ENCODE measurements around the gene TCF23.

The TCF23 gene

GRCh38 chr2:27170581-27171337 is 22.0 kb downstream of the TCF23 start:
- H3K27me3 ChIP-seq (ENCODE audit: control insufficient read depth in 3 of 3, insufficient read depth in 3 of 3, low read depth in 1 of 3, low read length in 3 of 3) = peaks cover 0 to 76% (median 4%) of the 10 kb centered on the region in 3 experiments
- no peak overlapping the region for H3K23ac ChIP-seq (ENCODE audit: low read depth, low read length, poor library complexity)

GRCh38 chr2:27171351-27171848 is 22.6 kb downstream of the TCF23 start:
- Histone ChIP-seq H2BK12ac (ENCODE audit: low read length) (no peak overlapping the region), H2AK5ac (ENCODE audit: low read depth, low read length) (no peak overlapping the region), H3K4ac (ENCODE audit: low read length) (no peak overlapping the region), H3K4me2 (ENCODE audit: insufficient read depth, low read length, poor library complexity, severe bottlenecking) (no peak overlapping the region), H3K36me3 (replicated peaks in 1 of 2; ENCODE audit: control insufficient read depth in 2 of 2, insufficient read depth in 2 of 2, low read length in 2 of 2) (no peaks in the 10 kb centered on the region), H3K14ac (ENCODE audit: low read length) (no peak overlapping the region), H4K8ac (ENCODE audit: low read depth, low read length) (no peak overlapping the region), H2BK15ac (ENCODE audit: low read length) (no peak overlapping the region), H3K9ac (ENCODE audit: low read depth, low read length, poor library complexity) (no peak overlapping the region), H3K27me3 (ENCODE audit: control insufficient read depth in 3 of 3, insufficient read depth in 3 of 3, low read depth in 1 of 3, low read length in 3 of 3) (peaks cover 0 to 70% (median 4%) of the 10 kb centered on the region in 3 experiments), H3K4me1 (ENCODE audit: control insufficient read depth in 2 of 2, insufficient read depth in 1 of 2, low read depth in 1 of 2, low read length in 2 of 2) (no peaks in the 10 kb centered on the region), H2BK120ac (ENCODE audit: low read depth, low read length) (no peak overlapping the region), H3K79me1 (ENCODE audit: low read depth, low read length) (no peaks in the 10 kb centered on the region), H2BK5ac (ENCODE audit: low read length) (no peak overlapping the region), H3K23ac (ENCODE audit: low read depth, low read length, poor library complexity) (no peak overlapping the region), H4K91ac (ENCODE audit: low read depth, low read length, poor library complexity) (no peak overlapping the region), H2AFZ (ENCODE audit: low read length) (no peak overlapping the region), H3K27ac (replicated peaks; ENCODE audit: low read length) (no peak overlapping the region), H3K9me3 (replicated peaks in 1 of 2; ENCODE audit: control insufficient read depth in 2 of 2, insufficient read depth in 1 of 2, low read depth in 1 of 2, low read length in 2 of 2) (no peaks in the 10 kb centered on the region), H3K18ac (ENCODE audit: low read length) (no peak overlapping the region), H3K4me3 (ENCODE audit: low read length in 2 of 2) (no peak overlapping the region)
- no peak for DNase-seq (ENCODE audit: low spot score)
- WGBS, 2 donors (ENCODE audit: extremely low coverage in 2 of 2, insufficient read length in 2 of 2, insufficient replicate concordance in 1 of 2) = no CpG with 5 or more reads among the region's 8 CpGs

More at GRCh38 chr2:27170581-27171337, 22.0 kb downstream of the TCF23 start:
- H4K8ac ChIP-seq (ENCODE audit: low read depth, low read length) = no peak overlapping the region
- H3K4me1 ChIP-seq (ENCODE audit: control insufficient read depth in 2 of 2, insufficient read depth in 1 of 2, low read depth in 1 of 2, low read length in 2 of 2) = no peaks in the 10 kb centered on the region
- no peak overlapping the region for H3K18ac ChIP-seq (ENCODE audit: low read length)
- no peaks in the 10 kb centered on the region for H3K9me3 ChIP-seq (replicated peaks in 1 of 2; ENCODE audit: control insufficient read depth in 2 of 2, insufficient read depth in 1 of 2, low read depth in 1 of 2, low read length in 2 of 2)
- H3K36me3 ChIP-seq (replicated peaks in 1 of 2; ENCODE audit: control insufficient read depth in 2 of 2, insufficient read depth in 2 of 2, low read length in 2 of 2) = no peaks in the 10 kb centered on the region
- peak overlapping the region; percentile 46 for H2BK15ac ChIP-seq (ENCODE audit: low read length)
- H3K4me3 ChIP-seq (ENCODE audit: low read length in 2 of 2) = no peak overlapping the region
- no peak overlapping the region for H4K91ac ChIP-seq (ENCODE audit: low read depth, low read length, poor library complexity)
- no CpG with 5 or more reads among the region's 6 CpGs for whole genome bisulfite sequencing, 2 donors (ENCODE audit: extremely low coverage in 2 of 2, insufficient read length in 2 of 2, insufficient replicate concordance in 1 of 2)
- H3K4ac ChIP-seq (ENCODE audit: low read length) = no peak overlapping the region
- H2BK12ac ChIP-seq (ENCODE audit: low read length) = no peak overlapping the region
- H3K4me2 ChIP-seq (ENCODE audit: insufficient read depth, low read length, poor library complexity, severe bottlenecking) = no peak overlapping the region
- H2AK5ac ChIP-seq (ENCODE audit: low read depth, low read length) = no peak overlapping the region
- no peak overlapping the region for H2BK5ac ChIP-seq (ENCODE audit: low read length)
- no peak overlapping the region for H2BK120ac ChIP-seq (ENCODE audit: low read depth, low read length)
- H3K79me1 ChIP-seq (ENCODE audit: low read depth, low read length) = no peaks in the 10 kb centered on the region
- no peak overlapping the region for H3K14ac ChIP-seq (ENCODE audit: low read length)
- H3K27ac ChIP-seq (replicated peaks; ENCODE audit: low read length) = no peak overlapping the region
- no peak overlapping the region for H3K9ac ChIP-seq (ENCODE audit: low read depth, low read length, poor library complexity)
- H2AFZ ChIP-seq (ENCODE audit: low read length) = no peak overlapping the region
- DNase-seq (ENCODE audit: low spot score) = no peak

GRCh38 chr2:27174638-27175037 is 25.8 kb downstream of the TCF23 start:
- H3K4me1 ChIP-seq (ENCODE audit: control insufficient read depth in 2 of 2, insufficient read depth in 1 of 2, low read depth in 1 of 2, low read length in 2 of 2) = no peaks in the 10 kb centered on the region
- 100% methylated on average over 1 of the region's 6 CpGs; no CpG with 5 or more reads in 1 of the 2 donors for WGBS, 2 donors (ENCODE audit: extremely low coverage in 2 of 2, insufficient read length in 2 of 2, insufficient replicate concordance in 1 of 2)
- H3K79me1 ChIP-seq (ENCODE audit: low read depth, low read length) = no peaks in the 10 kb centered on the region

GRCh38 chr2:27175330-27175729 is 26.5 kb downstream of the TCF23 start:
- no peak overlapping the region for H4K8ac ChIP-seq (ENCODE audit: low read depth, low read length)
- no peaks in the 10 kb centered on the region for H3K9me3 ChIP-seq (replicated peaks in 1 of 2; ENCODE audit: control insufficient read depth in 2 of 2, insufficient read depth in 1 of 2, low read depth in 1 of 2, low read length in 2 of 2)
- H3K27ac ChIP-seq (replicated peaks; ENCODE audit: low read length) = no peak overlapping the region
- no peak for DNase-seq (ENCODE audit: low spot score)
- H3K79me1 ChIP-seq (ENCODE audit: low read depth, low read length) = no peaks in the 10 kb centered on the region
- H3K18ac ChIP-seq (ENCODE audit: low read length) = no peak overlapping the region
- no peak overlapping the region for H3K4me3 ChIP-seq (ENCODE audit: low read length in 2 of 2)
- H3K36me3 ChIP-seq (replicated peaks in 1 of 2; ENCODE audit: control insufficient read depth in 2 of 2, insufficient read depth in 2 of 2, low read length in 2 of 2) = no peaks in the 10 kb centered on the region
- H3K27me3 ChIP-seq (ENCODE audit: control insufficient read depth in 3 of 3, insufficient read depth in 3 of 3, low read depth in 1 of 3, low read length in 3 of 3) = peaks cover 0 to 47% (median 2%) of the 10 kb centered on the region in 3 experiments
- H3K23ac ChIP-seq (ENCODE audit: low read depth, low read length, poor library complexity) = no peak overlapping the region
- no peak overlapping the region for H4K91ac ChIP-seq (ENCODE audit: low read depth, low read length, poor library complexity)
- no peak overlapping the region for H3K4ac ChIP-seq (ENCODE audit: low read length)
- H2BK12ac ChIP-seq (ENCODE audit: low read length) = no peak overlapping the region
- no peaks in the 10 kb centered on the region for H3K4me1 ChIP-seq (ENCODE audit: control insufficient read depth in 2 of 2, insufficient read depth in 1 of 2, low read depth in 1 of 2, low read length in 2 of 2)
- H2BK120ac ChIP-seq (ENCODE audit: low read depth, low read length) = no peak overlapping the region
- no peak overlapping the region for H2BK5ac ChIP-seq (ENCODE audit: low read length)
- no peak overlapping the region for H2AFZ ChIP-seq (ENCODE audit: low read length)
- H2AK5ac ChIP-seq (ENCODE audit: low read depth, low read length) = no peak overlapping the region
- no peak overlapping the region for H2BK15ac ChIP-seq (ENCODE audit: low read length)
- no peak overlapping the region for H3K14ac ChIP-seq (ENCODE audit: low read length)
- no peak overlapping the region for H3K9ac ChIP-seq (ENCODE audit: low read depth, low read length, poor library complexity)
- H3K4me2 ChIP-seq (ENCODE audit: insufficient read depth, low read length, poor library complexity, severe bottlenecking) = no peak overlapping the region
- no CpG with 5 or more reads among the region's 8 CpGs for WGBS, 2 donors (ENCODE audit: extremely low coverage in 2 of 2, insufficient read length in 2 of 2, insufficient replicate concordance in 1 of 2)

More at GRCh38 chr2:27174638-27175037, 25.8 kb downstream of the TCF23 start:
- Histone ChIP-seq H3K4me3 (ENCODE audit: low read length in 2 of 2) (no peak overlapping the region), H2BK15ac (ENCODE audit: low read length) (no peak overlapping the region), H2BK120ac (ENCODE audit: low read depth, low read length) (no peak overlapping the region), H3K14ac (ENCODE audit: low read length) (no peak overlapping the region), H3K36me3 (replicated peaks in 1 of 2; ENCODE audit: control insufficient read depth in 2 of 2, insufficient read depth in 2 of 2, low read length in 2 of 2) (no peaks in the 10 kb centered on the region), H3K9me3 (replicated peaks in 1 of 2; ENCODE audit: control insufficient read depth in 2 of 2, insufficient read depth in 1 of 2, low read depth in 1 of 2, low read length in 2 of 2) (no peaks in the 10 kb centered on the region), H3K23ac (ENCODE audit: low read depth, low read length, poor library complexity) (no peak overlapping the region), H3K27me3 (ENCODE audit: control insufficient read depth in 3 of 3, insufficient read depth in 3 of 3, low read depth in 1 of 3, low read length in 3 of 3) (peaks cover 0 to 49% (median 4%) of the 10 kb centered on the region in 3 experiments), H2BK12ac (ENCODE audit: low read length) (no peak overlapping the region), H2BK5ac (ENCODE audit: low read length) (no peak overlapping the region), H4K8ac (ENCODE audit: low read depth, low read length) (no peak overlapping the region), H3K18ac (ENCODE audit: low read length) (peak overlapping the region; percentile 35), H2AK5ac (ENCODE audit: low read depth, low read length) (no peak overlapping the region), H3K9ac (ENCODE audit: low read depth, low read length, poor library complexity) (no peak overlapping the region), H3K4me2 (ENCODE audit: insufficient read depth, low read length, poor library complexity, severe bottlenecking) (no peak overlapping the region), H2AFZ (ENCODE audit: low read length) (no peak overlapping the region), H3K4ac (ENCODE audit: low read length) (no peak overlapping the region), H4K91ac (ENCODE audit: low read depth, low read length, poor library complexity) (no peak overlapping the region), H3K27ac (replicated peaks; ENCODE audit: low read length) (no peak overlapping the region)
- DNase-seq (ENCODE audit: low spot score) = no peak

Measured in neuronal stem cell (in vitro differentiated cells).